Adrenal gland (tissue), 12 donors: Measurements from ENCODE around the gene FPGS. TPM values are rescaled to one million over a fixed set of nuclear protein-coding genes. Genes with fewer than 3 reads are reported as not detected.

Experiments used
- DNase-seq, 7 donors: peaks; one replicate each; pipeline ENCODE4 v3.0.0-alpha.2; 2019 to 2020
- H3K27ac ChIP-seq, 5 donors: fragments of 200-600 bp; sonication (generic) in 4 of 5; 1 replicate in 3 of 5; 2 replicates in 2 of 5; pipeline versions ENCODE4 v1.5.1 to v1.8.0; 2016 to 2020; ENCODE audit warnings: mild to moderate bottlenecking in 1 of 5
- H3K27me3 ChIP-seq: fragments of 200-600 bp; 2 replicates; pipeline ENCODE4 v1.8.0; 2021
- H3K36me3 ChIP-seq, 2 donors: fragments of 200-600 bp; replicated peaks in 1 of 2; 1 replicate in 1 of 2; 2 replicates in 1 of 2; pipeline versions ENCODE4 v1.5.1 to v1.8.0; 2018 to 2022
- H3K4me1 ChIP-seq, 2 donors: fragments of 200-600 bp; replicated peaks in 1 of 2; 1 replicate in 1 of 2; 2 replicates in 1 of 2; pipeline versions ENCODE4 v1.5.1 to v1.8.0; 2018 to 2021
- H3K4me3 ChIP-seq, 4 donors: fragments of 200-600 bp; sonication (generic) in 3 of 4; one replicate each; pipeline ENCODE4 v1.5.1; 2016 to 2018
- H3K9me3 ChIP-seq, 3 donors: fragments of 200-600 bp; sonication (generic) in 1 of 3; replicated peaks in 1 of 3; 1 replicate in 2 of 3; 2 replicates in 1 of 3; pipeline versions ENCODE4 v1.5.1 to v1.8.0; 2016 to 2021
- POLR2A ChIP-seq, 2 donors: fragments of 450-650 bp; IDR thresholded peaks; one replicate each; pipeline ENCODE4 v1.6.1; 2017; ENCODE audit warnings: antibody characterized with exemption in 2 of 2, mild to moderate bottlenecking in 2 of 2, moderate library complexity in 1 of 2
- WGBS, 4 donors: extraction: QIAGEN DNeasy Blood & Tissue Kit in 2 of 4; methylation state at CpG; one replicate each; pipeline versions ENCODE4 v1.1.5 to v1.1.7; 2013 to 2017; 5-methylcytosine and 5-hydroxymethylcytosine counted together
- intact Hi-C, 2 donors: fragments of 100-400 bp; cut with DNase I; formaldehyde crosslinking; loops; one replicate each; pipeline versions ENCODE4 v1.14.1 to v1.15.0; 2022 to 2023
- polyA plus RNA-seq, 3 donors: library from polyadenylated mRNA; stranded (reverse); fragments of 200-250 nt in 2 of 3; fragments of 350-450 nt in 1 of 3; fragmentation: Illumina TruSeq in 1 of 3; extraction: RNeasy Lipid Tissue Mini Kit (QIAGEN cat#74804) in 1 of 3; gene quantifications; one replicate each; pipeline ENCODE4 v1.2.3, GENCODE V29; 2013 to 2014
- total RNA-seq, 9 donors: library from RNA; depleted of rRNA in 4 of 9; stranded (reverse); fragments of >200 nt in 4 of 9; fragments of 120-200 nt in 1 of 9; fragmentation: NEBNext Ultra II Directional in 1 of 9; extraction: Animal tissue kit (Norgen Biotek cat#: 25700) in 1 of 9; gene quantifications; one replicate each; pipeline versions ENCODE4 v1.1.0 to v1.2.4, GENCODE V29; 2013 to 2023
- TF ChIP-seq, protein P1 (sequence below), 6 experiments: fragments of 450-650 bp in 4 of 6; fragments of 200-600 bp in 2 of 6; sonication (generic) in 1 of 6; IDR thresholded peaks; 1 replicate in 5 of 6; 2 replicates in 1 of 6; pipeline versions ENCODE4 v1.5.1 to v1.8.0; 2016 to 2021; ENCODE audit warnings: antibody characterized with exemption in 6 of 6, mild to moderate bottlenecking in 2 of 6, moderate library complexity in 1 of 6
- donor health status: healthy with polysubstance abuse.
- donor health status: Bipolar disorder and iron deficiency.
- donor health status: DM: yes; HTN: yes; CAD: no.
- donor health status: DM: no; HTN: no; CAD: no.
- donor health status: DM: no; HTN: no; CAD: no.
- donor health status: DM: yes; HTN: yes; CAD: no.

Gene FPGS
- total and polyA plus RNA-seq, 12 donors, result 31.1 to 359 (median 120) TPM

DNA sequence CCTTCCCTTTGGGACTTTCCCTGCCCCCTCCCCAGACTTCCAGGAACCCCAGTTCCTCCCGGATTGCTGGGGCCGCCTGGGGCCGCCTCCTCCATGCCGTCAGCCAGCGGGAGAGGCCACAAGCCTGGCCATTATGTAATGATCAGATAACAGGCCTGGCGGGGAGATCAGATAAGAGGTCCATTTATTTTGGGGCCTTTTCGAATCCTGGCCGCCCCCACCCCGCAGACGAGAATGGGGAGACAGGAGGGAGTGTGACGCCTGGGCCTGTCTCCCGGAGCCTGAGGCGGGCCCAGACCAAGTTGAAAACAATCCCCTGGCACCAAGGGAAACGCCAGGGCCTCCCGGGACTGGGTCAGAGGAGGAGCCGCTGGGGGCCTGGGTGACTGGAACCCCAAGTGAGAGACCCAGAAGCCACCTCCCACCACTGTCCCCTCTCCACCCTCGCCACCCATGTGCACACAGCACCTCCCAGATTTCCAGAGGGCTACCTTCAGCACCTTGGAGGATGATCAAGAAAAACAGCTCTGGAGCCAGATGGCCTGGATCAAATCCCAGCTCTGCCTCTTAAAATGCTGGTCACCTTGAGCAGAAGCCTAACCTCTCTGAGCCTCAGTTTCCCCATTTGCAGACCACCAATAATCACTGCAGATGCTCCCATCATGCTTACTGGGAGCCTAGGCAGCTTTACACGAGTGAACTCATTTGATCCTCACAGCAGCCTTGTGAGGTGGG lies 43.9 kb downstream of the FPGS start:
- Histone ChIP-seq H3K36me3 (peaks cover 0 to 11% of the 10 kb centered on the region in 2 donors), H3K27ac (peak overlapping the region in 4 of 5 donors; percentile 51 to 89 (median 56)), H3K4me1 (peaks cover 0 to 29% of the 10 kb centered on the region in 2 donors), H3K9me3 (no peaks in the 10 kb centered on the region), H3K4me3 (peak overlapping the region in 1 of 4 donors; percentile 7), H3K27me3 (no peaks in the 10 kb centered on the region)
- intact Hi-C loops, result no loop called here
- no peak for TF ChIP-seq POLR2A (IDR thresholded peaks at IDR 0.05)
- TF ChIP-seq, protein P1, sequence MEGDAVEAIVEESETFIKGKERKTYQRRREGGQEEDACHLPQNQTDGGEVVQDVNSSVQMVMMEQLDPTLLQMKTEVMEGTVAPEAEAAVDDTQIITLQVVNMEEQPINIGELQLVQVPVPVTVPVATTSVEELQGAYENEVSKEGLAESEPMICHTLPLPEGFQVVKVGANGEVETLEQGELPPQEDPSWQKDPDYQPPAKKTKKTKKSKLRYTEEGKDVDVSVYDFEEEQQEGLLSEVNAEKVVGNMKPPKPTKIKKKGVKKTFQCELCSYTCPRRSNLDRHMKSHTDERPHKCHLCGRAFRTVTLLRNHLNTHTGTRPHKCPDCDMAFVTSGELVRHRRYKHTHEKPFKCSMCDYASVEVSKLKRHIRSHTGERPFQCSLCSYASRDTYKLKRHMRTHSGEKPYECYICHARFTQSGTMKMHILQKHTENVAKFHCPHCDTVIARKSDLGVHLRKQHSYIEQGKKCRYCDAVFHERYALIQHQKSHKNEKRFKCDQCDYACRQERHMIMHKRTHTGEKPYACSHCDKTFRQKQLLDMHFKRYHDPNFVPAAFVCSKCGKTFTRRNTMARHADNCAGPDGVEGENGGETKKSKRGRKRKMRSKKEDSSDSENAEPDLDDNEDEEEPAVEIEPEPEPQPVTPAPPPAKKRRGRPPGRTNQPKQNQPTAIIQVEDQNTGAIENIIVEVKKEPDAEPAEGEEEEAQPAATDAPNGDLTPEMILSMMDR (IDR thresholded peaks at IDR 0.05), result no peak
- WGBS, 4 donors, result 38 to 53% (median 47%) methylated on average over 6 to 18 of the region's 18 CpGs
- DNase-seq, result peak in 4 of 7 donors; percentile 14 to 68 (median 59)

- H3K27ac ChIP-seq, result peak overlapping the region in 4 of 5 donors; percentile 51 to 89 (median 56)
- DNase-seq, result peak in 2 of 7 donors; percentile 56 to 69
- WGBS, 4 donors, result 40 to 58% (median 52%) methylated on average over 4 to 6 of the region's 6 CpGs
- H3K27me3 ChIP-seq, result no peaks in the 10 kb centered on the region
- peaks cover 0 to 11% of the 10 kb centered on the region in 2 donors for H3K36me3 ChIP-seq
- TF ChIP-seq, protein P1 (IDR thresholded peaks at IDR 0.05), result peak in 1 of 6 experiments; percentile 10
- TF ChIP-seq POLR2A (IDR thresholded peaks at IDR 0.05), result no peak
- H3K9me3 ChIP-seq, result no peaks in the 10 kb centered on the region
- intact Hi-C loops, result no loop called here
- peaks cover 0 to 29% of the 10 kb centered on the region in 2 donors for H3K4me1 ChIP-seq
- H3K4me3 ChIP-seq, result peak overlapping the region in 1 of 4 donors; percentile 7
Observed at GRCh38 chr9:127847178-127847510, 44.5 kb downstream of the FPGS start.

DNA sequence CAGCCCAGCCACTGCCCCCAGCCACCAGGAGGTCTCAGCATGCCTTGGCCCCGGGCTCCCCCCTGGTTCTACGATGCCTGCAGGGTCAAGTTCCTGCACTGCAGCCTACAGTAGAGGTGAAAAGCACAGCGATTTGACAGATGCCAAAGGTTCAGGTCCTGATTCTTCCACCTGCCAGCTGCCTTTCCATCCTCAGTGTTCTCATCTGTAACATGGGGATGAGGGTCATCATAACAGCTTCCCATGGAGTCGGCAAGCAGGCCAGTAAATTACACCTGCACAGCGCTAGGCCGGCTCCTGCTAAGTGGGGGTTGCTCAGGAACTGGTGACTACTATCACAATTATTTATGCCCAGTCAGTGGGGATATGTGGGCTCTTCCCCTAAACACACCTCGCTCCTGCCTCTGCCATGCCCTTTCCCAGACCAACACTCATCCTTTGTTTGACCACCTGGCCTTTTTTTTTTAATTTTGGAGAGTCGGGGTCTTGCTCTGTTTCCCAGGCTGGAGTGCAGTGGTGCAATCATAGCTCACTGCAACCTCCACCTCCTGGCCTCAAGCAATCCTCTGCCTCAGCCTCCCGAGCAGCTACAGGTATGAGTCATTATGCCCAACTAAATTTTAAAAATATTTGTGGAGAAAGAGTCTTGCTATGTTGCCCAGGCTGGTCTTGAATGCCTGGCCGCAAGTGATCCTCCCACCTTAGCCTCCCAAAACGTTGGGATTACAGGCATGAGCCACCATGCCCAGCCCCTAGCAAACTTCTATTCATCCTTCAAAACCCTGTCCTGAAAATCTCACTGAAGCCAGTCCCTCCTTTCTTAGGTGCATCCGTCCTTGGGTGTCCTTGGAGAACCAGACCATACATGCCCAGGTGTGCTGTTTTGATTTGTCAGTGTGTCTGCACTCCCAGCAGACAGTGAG lies 45.4 kb downstream of the FPGS start:
- peaks cover 0 to 29% of the 10 kb centered on the region in 2 donors for H3K4me1 ChIP-seq
- TF ChIP-seq, protein P1 (IDR thresholded peaks at IDR 0.05), result no peak
- no peak for TF ChIP-seq POLR2A (IDR thresholded peaks at IDR 0.05)

More for the DNA sequence above, 45.4 kb downstream of the FPGS start:
- H3K27ac ChIP-seq, result peak overlapping the region in 3 of 5 donors; percentile 51 to 89 (median 55)
- no peaks in the 10 kb centered on the region for H3K27me3 ChIP-seq
- H3K4me3 ChIP-seq, result peak overlapping the region in 1 of 4 donors; percentile 7
- intact Hi-C loops, result no loop called here
- WGBS, 4 donors, result 73 to 79% (median 77%) methylated on average over 12 of the region's 12 CpGs
- no peaks in the 10 kb centered on the region for H3K9me3 ChIP-seq
- H3K36me3 ChIP-seq, result peaks cover 0 to 3% of the 10 kb centered on the region in 2 donors
- no peak for DNase-seq
